Stomach (tissue), 9 donors: ENCODE measurements around the gene RERE. TPM values are rescaled to one million over a fixed set of nuclear protein-coding genes. Genes with fewer than 3 reads are reported as not detected.
A peak's percentile ranks its signal among the peaks of the same experiment; 100 is the strongest.

Source experiments
- DNase-seq, 2 donors: peaks; one replicate each; pipeline versions ENCODE4 v3.0.0 to v3.0.0-alpha.2; 2013 to 2019
- H3K27ac ChIP-seq, 5 donors: fragments of 200-600 bp in 4 of 5; sonication (generic) in 4 of 5; one replicate each; pipeline ENCODE4 v1.5.1; 2013 to 2019; ENCODE audit warnings: mild to moderate bottlenecking in 1 of 5, moderate library complexity in 1 of 5
- H3K27me3 ChIP-seq, 3 donors: fragments of 200-600 bp; sonication (generic); one replicate each; pipeline ENCODE4 v1.5.1; 2017 to 2019; ENCODE audit warnings: mixed run types in 1 of 3
- H3K36me3 ChIP-seq, 4 donors: fragments of 200-600 bp; sonication (generic); 1 replicate in 3 of 4; 2 replicates in 1 of 4; pipeline ENCODE4 v1.5.1; 2016 to 2019
- H3K4me1 ChIP-seq, 4 donors: fragments of 200-600 bp; sonication (generic); one replicate each; pipeline ENCODE4 v1.5.1; 2016 to 2019
- H3K4me3 ChIP-seq, 4 donors: fragments of 200-600 bp; sonication (generic) in 3 of 4; one replicate each; pipeline ENCODE4 v1.5.1; 2016 to 2019; ENCODE audit warnings: mild to moderate bottlenecking in 1 of 4
- H3K9me3 ChIP-seq, 4 donors: fragments of 200-600 bp; sonication (generic); one replicate each; pipeline ENCODE4 v1.5.1; 2016 to 2019
- CTCF ChIP-seq, 7 experiments: fragments of 450-650 bp in 4 of 7; fragments of 200-600 bp in 3 of 7; sonication (generic) in 3 of 7; IDR thresholded peaks; one replicate each; pipeline ENCODE4 v1.5.1; 2016 to 2019; ENCODE audit warnings: antibody characterized with exemption in 7 of 7, control low read depth in 2 of 7, mild to moderate bottlenecking in 1 of 7
- EP300 ChIP-seq: sonication (generic); formaldehyde crosslinking; IDR thresholded peaks from one replicate; pipeline ENCODE4 v1.6.1; 2017; ENCODE audit warnings: antibody characterized with exemption
- POLR2A ChIP-seq, 4 donors: fragments of 450-650 bp; IDR thresholded peaks; one replicate each; pipeline ENCODE4 v1.6.1; 2016; ENCODE audit warnings: antibody characterized with exemption in 4 of 4, control low read depth in 2 of 4, mild to moderate bottlenecking in 1 of 4, moderate library complexity in 1 of 4
- POLR2AphosphoS5 ChIP-seq, 3 donors: sonication (generic); formaldehyde crosslinking; IDR thresholded peaks; one replicate each; pipeline ENCODE4 v1.6.1; 2016; ENCODE audit warnings: antibody characterized with exemption in 3 of 3
- WGBS, 5 donors: extraction: QIAGEN DNeasy Blood & Tissue Kit in 3 of 5; methylation state at CpG; one replicate each; pipeline versions ENCODE4 v1.1.5 to v1.1.7; 2013 to 2018; 5-methylcytosine and 5-hydroxymethylcytosine counted together
- intact Hi-C: fragments of 100-400 bp; cut with DNase I; formaldehyde crosslinking; loops from one replicate; pipeline ENCODE4 v1.15.1; 2023; ENCODE audit warnings: low total_unique reads
- polyA plus RNA-seq, 3 donors: library from polyadenylated mRNA; stranded (reverse); fragments of 200-250 nt; gene quantifications; one replicate each; pipeline ENCODE4 v1.2.3, GENCODE V29; 2013
- total RNA-seq, 5 donors: library from RNA; depleted of rRNA; stranded (reverse); fragments of >200 nt; gene quantifications; one replicate each; pipeline versions ENCODE4 v1.1.0 to v1.2.3, GENCODE V29; 2014 to 2016
- donor health status: healthy with polysubstance abuse.
- donor health status: Bipolar disorder and iron deficiency.
- donor health status: healthy.

RERE gene
- total and polyA plus RNA-seq, 8 donors: 15.6 to 198 (median 79.3) TPM

- peaks cover 0 to 10% (median 0%) of the 10 kb centered on the region in 4 donors for H3K4me1 ChIP-seq
- no peaks in the 10 kb centered on the region for H3K27me3 ChIP-seq
- intact Hi-C loops: no loop called here
- no peaks in the 10 kb centered on the region for H3K9me3 ChIP-seq
- no peak overlapping the region for H3K4me3 ChIP-seq
- H3K36me3 ChIP-seq: peaks cover 96 to 100% (median 100%) of the 10 kb centered on the region in 4 donors
- no peak for DNase-seq
- H3K27ac ChIP-seq: no peak overlapping the region
- TF ChIP-seq POLR2AphosphoS5 (IDR thresholded peaks at IDR 0.05): no peak
- TF ChIP-seq EP300: no peak
- no peak for TF ChIP-seq POLR2A (IDR thresholded peaks at IDR 0.05)
- no peak for TF ChIP-seq CTCF (IDR thresholded peaks at IDR 0.05)
- WGBS, 5 donors: 79 to 90% (median 88%) methylated on average over 6 of the region's 6 CpGs
These were observed 47.4 kb upstream of the RERE start for GRCh38 chr1:8864713-8865344.

GRCh38 chr1:8863794-8864233 is 46.4 kb upstream of the RERE start:
- WGBS, 5 donors: 89 to 95% (median 94%) methylated on average over 13 of the region's 13 CpGs
- Histone ChIP-seq H3K4me1 (peaks cover under 1 to 18% (median 6%) of the 10 kb centered on the region in 4 donors), H3K36me3 (peaks cover 86 to 100% (median 99%) of the 10 kb centered on the region in 4 donors), H3K27me3 (no peaks in the 10 kb centered on the region), H3K4me3 (no peak overlapping the region), H3K9me3 (no peaks in the 10 kb centered on the region), H3K27ac (no peak overlapping the region)
- intact Hi-C loops: no loop called here
- TF ChIP-seq CTCF (IDR thresholded peaks at IDR 0.05) (no peak), POLR2A (IDR thresholded peaks at IDR 0.05) (no peak)
- DNase-seq: no peak

- Histone ChIP-seq H3K27me3 (no peaks in the 10 kb centered on the region), H3K4me3 (no peak overlapping the region), H3K36me3 (peaks cover 81 to 100% (median 99%) of the 10 kb centered on the region in 4 donors), H3K9me3 (no peaks in the 10 kb centered on the region), H3K4me1 (peaks cover 6 to 25% (median 13%) of the 10 kb centered on the region in 4 donors), H3K27ac (no peak overlapping the region)
- WGBS, 5 donors: 82 to 93% (median 91%) methylated on average over 7 of the region's 7 CpGs
- no peak for DNase-seq
- intact Hi-C loops: no loop called here
- TF ChIP-seq EP300 (no peak), POLR2A (IDR thresholded peaks at IDR 0.05) (no peak), POLR2AphosphoS5 (IDR thresholded peaks at IDR 0.05) (no peak), CTCF (IDR thresholded peaks at IDR 0.05) (no peak)
These were observed 45.7 kb upstream of the RERE start for GRCh38 chr1:8863138-8863537.

GRCh38 chr1:8862528-8862927 is 45.1 kb upstream of the RERE start:
- TF ChIP-seq CTCF (IDR thresholded peaks at IDR 0.05) (peak in 4 of 7 experiments; percentile 6 to 34 (median 24)), EP300 (no peak)
- H3K36me3 ChIP-seq: peaks cover 74 to 100% (median 99%) of the 10 kb centered on the region in 4 donors
- DNase-seq: peak in 1 of 2 donors; percentile 61
- 82 to 98% (median 86%) methylated on average over 4 of the region's 4 CpGs for WGBS, 5 donors
- no peaks in the 10 kb centered on the region for H3K9me3 ChIP-seq
- H3K4me3 ChIP-seq: no peak overlapping the region
- no peaks in the 10 kb centered on the region for H3K27me3 ChIP-seq
- no peak overlapping the region for H3K27ac ChIP-seq
- intact Hi-C loops: no loop called here
- peaks cover 6 to 31% (median 16%) of the 10 kb centered on the region in 4 donors for H3K4me1 ChIP-seq
